C4-2B (cell line): ENCODE data around the gene SYT12.
A peak's percentile ranks its signal among the peaks of the same experiment; 100 is the strongest.

Source experiments
- H3K27ac ChIP-seq: fragments of 450-650 bp; 2 replicates; pipeline ENCODE4 v1.5.1; 2017
- CTCF ChIP-seq: fragments of 450-650 bp; conservative IDR thresholded peaks from 2 replicates; pipeline ENCODE4 v1.5.1; 2017; ENCODE audit warnings: mild to moderate bottlenecking
- ZFX ChIP-seq: fragments of 450-650 bp; IDR thresholded peaks from 2 replicates; pipeline ENCODE4 v1.6.1; 2017

Gene SYT12

DNA sequence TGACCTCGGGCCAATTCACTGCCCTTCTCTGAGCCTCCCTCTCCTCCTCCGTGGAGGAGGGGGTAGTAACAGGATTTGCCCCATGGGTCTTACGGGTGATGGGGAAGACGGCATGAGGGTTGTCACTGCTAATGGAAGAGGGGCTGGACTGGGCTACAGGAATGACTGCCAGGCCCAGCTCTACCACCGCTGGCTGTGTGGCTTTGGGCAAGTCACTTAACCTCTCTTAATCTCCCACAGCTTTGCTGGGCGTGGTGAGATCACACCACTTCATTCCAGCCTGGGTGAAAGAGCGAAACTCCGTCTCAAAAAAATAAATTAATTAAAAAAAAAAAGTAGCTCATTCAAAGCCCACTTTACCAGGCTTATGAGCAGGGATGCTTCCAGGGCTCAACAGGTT lies 2.8 kb downstream of the SYT12 start:
- H3K27ac ChIP-seq, result no peak overlapping the region
- no peak for TF ChIP-seq ZFX
- no peak for TF ChIP-seq CTCF

DNA sequence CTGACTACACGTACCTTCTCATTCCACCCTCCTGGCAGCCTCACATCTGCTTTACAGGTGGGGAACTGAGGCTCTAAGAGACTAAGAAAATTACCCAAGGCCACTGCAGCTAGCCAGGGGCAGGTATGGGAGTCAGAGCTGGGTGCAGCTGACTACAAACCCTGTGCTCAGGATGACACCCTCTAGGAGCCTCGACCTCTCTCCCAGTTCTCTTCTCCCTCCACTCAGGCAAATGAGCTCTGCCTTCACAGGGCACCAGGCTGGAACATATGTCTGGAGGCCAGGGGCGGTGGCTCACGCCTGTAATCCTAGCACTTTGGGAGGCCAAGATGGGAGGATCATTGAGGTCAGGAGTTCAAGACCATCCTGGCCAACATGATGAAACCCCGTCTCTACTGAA lies 4.0 kb downstream of the SYT12 start:
- TF ChIP-seq CTCF, result no peak
- TF ChIP-seq ZFX, result no peak
- H3K27ac ChIP-seq, result peak overlapping the region; percentile 36; the same call in 1 of the 2 replicates

- TF ChIP-seq ZFX (no peak), CTCF (no peak)
- H3K27ac ChIP-seq, result peak overlapping the region; percentile 36
Observed at GRCh38 chr11:67027483-67027930, 4.6 kb downstream of the SYT12 start.

DNA sequence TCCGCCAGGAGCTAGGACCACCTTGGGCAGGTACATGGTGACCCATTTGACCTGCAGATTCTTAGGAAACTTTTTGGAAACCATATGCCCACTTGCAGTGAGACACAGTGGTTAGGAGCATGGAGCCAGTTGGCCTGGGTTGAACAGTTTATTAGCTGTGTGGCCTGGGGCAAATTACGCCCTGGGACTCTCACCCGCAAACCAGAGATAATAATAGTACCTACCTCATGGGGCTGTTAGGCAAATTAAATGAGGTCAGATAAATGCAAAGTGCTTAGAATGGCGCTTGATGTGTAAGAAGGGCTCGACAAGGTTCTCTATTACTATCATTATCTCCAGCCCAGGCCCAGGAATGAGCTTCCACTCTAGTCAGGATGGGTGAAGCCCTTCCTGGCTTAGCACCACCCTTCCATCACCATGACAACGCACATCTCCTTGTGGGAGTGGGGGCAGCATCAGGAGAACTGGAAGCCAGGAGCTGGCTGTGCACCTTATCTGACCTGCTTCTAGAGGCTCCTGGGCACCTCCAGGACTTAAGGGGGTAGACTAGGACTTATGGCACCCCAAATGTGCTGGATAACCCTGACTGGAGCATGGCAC lies 5.1 kb downstream of the SYT12 start:
- TF ChIP-seq CTCF (no peak), ZFX (no peak)
- H3K27ac ChIP-seq, result peak overlapping the region; percentile 36

GRCh38 chr11:67029146-67029545 lies 6.2 kb downstream of the SYT12 start:
- no peak overlapping the region for H3K27ac ChIP-seq
- TF ChIP-seq ZFX (no peak), CTCF (no peak)

GRCh38 chr11:67030976-67031375 lies 8.0 kb downstream of the SYT12 start:
- H3K27ac ChIP-seq, result peak overlapping the region; percentile 3; the same call in 1 of the 2 replicates
- TF ChIP-seq CTCF (no peak), ZFX (no peak)

DNA sequence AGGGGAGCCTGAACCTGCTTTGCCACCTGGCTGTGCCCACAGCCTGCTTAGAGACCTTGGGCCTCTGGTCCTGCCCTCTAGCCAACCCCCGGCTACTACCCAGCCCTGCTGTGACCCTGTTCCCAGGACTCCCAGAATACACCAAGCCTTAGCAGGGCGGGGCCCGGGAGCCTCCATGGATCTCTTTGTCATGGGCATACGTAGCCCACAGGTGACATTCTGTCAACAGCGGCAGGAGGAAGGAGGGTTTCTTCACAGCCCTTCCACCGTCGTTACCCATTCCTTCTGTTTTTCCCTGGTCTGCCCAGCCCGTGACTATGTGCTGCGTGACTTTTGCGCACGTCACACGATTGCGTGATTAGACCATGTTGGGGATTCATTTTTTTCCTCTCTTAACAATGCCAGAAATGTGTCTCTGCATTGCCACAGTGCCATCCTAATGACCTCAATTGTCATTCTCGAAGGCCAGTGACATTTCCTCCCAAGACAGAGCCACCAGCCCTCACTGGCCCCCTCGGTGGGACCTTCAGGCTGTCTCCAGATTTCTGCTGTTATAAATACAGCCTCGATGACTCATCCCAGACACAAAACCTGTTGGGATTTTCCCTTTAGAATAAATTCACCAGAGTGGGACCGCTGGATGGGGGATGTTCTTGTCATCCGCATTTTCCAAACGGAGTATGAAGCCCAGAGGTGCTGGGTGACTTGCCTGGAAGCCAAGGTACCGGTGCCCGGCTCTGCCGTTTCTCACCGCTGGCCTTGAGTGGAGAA lies 9.0 kb downstream of the SYT12 start:
- TF ChIP-seq CTCF, result no peak
- TF ChIP-seq ZFX, result no peak
- peak overlapping the region; percentile 3; the same call in 1 of the 2 replicates for H3K27ac ChIP-seq
